Sigmoid colon (tissue), 7 donors: ENCODE results near the gene SIPA1L2. TPM values are rescaled to one million over a fixed set of nuclear protein-coding genes. Genes with fewer than 3 reads are reported as not detected.

ENCODE experiments used
- DNase-seq: peaks from one replicate; pipeline ENCODE4 v3.0.0-alpha.2; 2019
- H3K27ac ChIP-seq, 4 donors: fragments of 200-600 bp; sonication (generic); one replicate each; pipeline ENCODE4 v1.5.1; 2016 to 2019; ENCODE audit warnings: mild to moderate bottlenecking in 1 of 4
- H3K27me3 ChIP-seq, 3 donors: fragments of 200-600 bp; sonication (generic); one replicate each; pipeline ENCODE4 v1.5.1; 2019; ENCODE audit warnings: mild to moderate bottlenecking in 1 of 3
- H3K36me3 ChIP-seq, 4 donors: fragments of 200-600 bp; sonication (generic); one replicate each; pipeline ENCODE4 v1.5.1; 2016 to 2019
- H3K4me1 ChIP-seq, 4 donors: fragments of 200-600 bp; sonication (generic); one replicate each; pipeline ENCODE4 v1.5.1; 2017 to 2019
- H3K4me3 ChIP-seq, 4 donors: fragments of 200-600 bp; sonication (generic); one replicate each; pipeline ENCODE4 v1.5.1; 2017 to 2019; ENCODE audit warnings: mild to moderate bottlenecking in 2 of 4, moderate library complexity in 1 of 4
- H3K9me3 ChIP-seq, 4 donors: fragments of 200-600 bp in 3 of 4; sonication (generic) in 3 of 4; one replicate each; pipeline versions ENCODE4 v1.5.1 to v1.6.1; 2013 to 2019
- CTCF ChIP-seq, 4 experiments: fragments of 450-650 bp in 3 of 4; fragments of 200-600 bp in 1 of 4; IDR thresholded peaks; one replicate each; pipeline ENCODE4 v1.5.1; 2016 to 2019; ENCODE audit warnings: antibody characterized with exemption in 4 of 4, mild to moderate bottlenecking in 3 of 4, moderate library complexity in 2 of 4
- EP300 ChIP-seq, 4 donors: sonication (generic); formaldehyde crosslinking; IDR thresholded peaks; one replicate each; pipeline ENCODE4 v1.6.1; 2017; ENCODE audit warnings: antibody characterized with exemption in 4 of 4
- POLR2A ChIP-seq, 2 donors: fragments of 450-650 bp; IDR thresholded peaks; one replicate each; pipeline ENCODE4 v1.6.1; 2016; ENCODE audit warnings: antibody characterized with exemption in 2 of 2, mild to moderate bottlenecking in 2 of 2, moderate library complexity in 2 of 2
- POLR2AphosphoS5 ChIP-seq, 4 donors: sonication (generic); formaldehyde crosslinking; IDR thresholded peaks; one replicate each; pipeline ENCODE4 v1.6.1; 2017; ENCODE audit warnings: antibody characterized with exemption in 4 of 4
- WGBS, 2 donors: extraction: QIAGEN DNeasy Blood & Tissue Kit; methylation state at CpG; one replicate each; pipeline ENCODE4 v1.1.7; 2013; 5-methylcytosine and 5-hydroxymethylcytosine counted together
- intact Hi-C: fragments of 100-400 bp; cut with DNase I; formaldehyde crosslinking; loops from one replicate; pipeline ENCODE4 v1.15.1; 2023
- polyA plus RNA-seq, 3 donors: library from polyadenylated mRNA; stranded (reverse); fragments of 200-250 nt; gene quantifications; one replicate each; pipeline ENCODE4 v1.2.3, GENCODE V29; 2013
- total RNA-seq, 4 donors: library from RNA; depleted of rRNA; stranded (reverse); fragments of >200 nt; gene quantifications; one replicate each; pipeline ENCODE4 v1.1.0, GENCODE V29; 2016
- donor health status: healthy with polysubstance abuse.
- donor health status: Bipolar disorder and iron deficiency.
- donor health status: healthy.

The SIPA1L2 gene
- total RNA-seq = 10 to 100 TPM; 22.5 to 42.5 (median 32.1) TPM
- 10 to 100 TPM; 16.2 to 20.6 (median 18.0) TPM for polyA plus RNA-seq

GRCh38 chr1:232630047-232630893 is at the start of gene SIPA1L2:
SIPA1L2 (minus strand) TSS chr1:232630133; CDS start chr1:232515339, 114,794 bp downstream.
- WGBS, 2 donors = 0 to 1% methylated on average over 98 of the region's 98 CpGs
- Histone ChIP-seq H3K27me3 (no peaks in the 10 kb centered on the region), H3K4me1 (peaks cover 0 to 33% (median 13%) of the 10 kb centered on the region in 4 donors), H3K9me3 (no peaks in the 10 kb centered on the region), H3K4me3 (peak within 1 kb of the TSS; percentile 84 to 94 (median 92)), H3K36me3 (no peaks in the 10 kb centered on the region), H3K27ac (peak within 1 kb of the TSS; percentile 92 to 98 (median 96))
- DNase-seq = peak; percentile 97
- intact Hi-C loops = loop anchor here (2.0 to 10.0 kb wide), 7 partner anchors 135 to 763 kb away; partner anchors contain the start of gene NTPCR
- TF ChIP-seq CTCF (IDR thresholded peaks at IDR 0.05) (peak in 3 of 4 experiments; percentile 30 to 56 (median 51)), EP300 (IDR thresholded peaks at IDR 0.05) (no peak), POLR2AphosphoS5 (IDR thresholded peaks at IDR 0.05) (peak; percentile 46 to 86 (median 84)), POLR2A (IDR thresholded peaks at IDR 0.05) (peak; percentile 31 to 47)

- intact Hi-C loops = no loop called here
- no peaks in the 10 kb centered on the region for H3K9me3 ChIP-seq
- peak overlapping the region in 2 of 4 donors; percentile 25 to 39 for H3K27ac ChIP-seq
- H3K36me3 ChIP-seq = no peaks in the 10 kb centered on the region
- no peak overlapping the region for H3K4me3 ChIP-seq
- H3K4me1 ChIP-seq = peaks cover 0 to 17% (median 8%) of the 10 kb centered on the region in 4 donors
- no peaks in the 10 kb centered on the region for H3K27me3 ChIP-seq
- no peak for TF ChIP-seq EP300 (IDR thresholded peaks at IDR 0.05)
- no peak for TF ChIP-seq POLR2A (IDR thresholded peaks at IDR 0.05)
- peak in 2 of 4 donors; percentile 19 to 23 for TF ChIP-seq POLR2AphosphoS5 (IDR thresholded peaks at IDR 0.05)
- no peak for TF ChIP-seq CTCF (IDR thresholded peaks at IDR 0.05)
- DNase-seq = no peak
- WGBS, 2 donors = 17 to 62% methylated on average over 9 of the region's 9 CpGs
Measured at GRCh38 chr1:232678185-232678886, 48.4 kb upstream of the SIPA1L2 start.

DNA sequence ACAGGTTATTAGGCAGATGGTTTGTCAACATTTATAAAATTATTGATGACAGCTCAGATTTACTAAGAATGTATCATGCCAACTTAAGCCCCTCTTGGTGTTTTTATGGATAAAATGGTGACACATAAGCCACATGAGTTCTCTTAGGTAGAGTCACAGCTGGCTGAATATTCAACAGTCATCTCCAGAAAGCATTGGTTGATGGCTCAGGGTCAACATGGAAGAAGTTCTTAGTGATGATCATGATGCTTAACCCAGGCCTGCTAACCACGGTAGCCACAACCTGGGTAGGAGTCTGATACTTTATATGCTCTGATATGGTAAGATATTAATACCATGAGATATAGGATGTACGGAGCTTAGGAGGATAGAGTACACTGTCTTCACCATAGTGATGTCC is 46.4 kb upstream of the SIPA1L2 start:
- TF ChIP-seq CTCF (IDR thresholded peaks at IDR 0.05) (no peak), POLR2AphosphoS5 (IDR thresholded peaks at IDR 0.05) (no peak), POLR2A (IDR thresholded peaks at IDR 0.05) (no peak), EP300 (IDR thresholded peaks at IDR 0.05) (no peak)
- Histone ChIP-seq H3K4me3 (no peak overlapping the region), H3K27me3 (no peaks in the 10 kb centered on the region), H3K9me3 (no peaks in the 10 kb centered on the region), H3K36me3 (no peaks in the 10 kb centered on the region), H3K4me1 (peaks cover 0 to 13% (median 5%) of the 10 kb centered on the region in 4 donors), H3K27ac (no peak overlapping the region)
- intact Hi-C loops = no loop called here
- no peak for DNase-seq
- WGBS, 2 donors = 91 to 95% methylated on average over 2 of the region's 2 CpGs

GRCh38 chr1:232675898-232676297 is 46.0 kb upstream of the SIPA1L2 start:
- 83 to 94% methylated on average over 1 of the region's 1 CpG for WGBS, 2 donors
- no peak for TF ChIP-seq POLR2AphosphoS5 (IDR thresholded peaks at IDR 0.05)
- no peak for TF ChIP-seq CTCF (IDR thresholded peaks at IDR 0.05)
- TF ChIP-seq POLR2A (IDR thresholded peaks at IDR 0.05) = no peak
- TF ChIP-seq EP300 (IDR thresholded peaks at IDR 0.05) = no peak
- DNase-seq = no peak
- Histone ChIP-seq H3K27me3 (no peaks in the 10 kb centered on the region), H3K4me1 (peaks cover 0 to 13% (median 5%) of the 10 kb centered on the region in 4 donors), H3K27ac (peak overlapping the region in 2 of 4 donors; percentile 40 to 47), H3K36me3 (no peaks in the 10 kb centered on the region), H3K4me3 (no peak overlapping the region), H3K9me3 (no peaks in the 10 kb centered on the region)
- intact Hi-C loops = no loop called here
